Spinal cord (tissue), 10 donors: Measurements from ENCODE around the gene SNRPA. TPM values are rescaled to one million over a fixed set of nuclear protein-coding genes. Genes with fewer than 3 reads are reported as not detected.
A peak's percentile ranks its signal among the peaks of the same experiment; 100 is the strongest.
"Not testable (repeated sequence)": the region's sequence is repeated elsewhere in the genome, so short reads cannot be mapped to it uniquely, and the experiment has no call there.

Experiments
- DNase-seq, 6 donors: peaks; one replicate each; pipeline versions ENCODE4 v3.0.0 to v3.0.0-alpha.2; 2013 to 2015; ENCODE audit warnings: low spot score in 6 of 6, low read depth in 4 of 6
- H3K27ac ChIP-seq: one replicate; pipeline ENCODE4 v1.5.1; 2013; ENCODE audit warnings: low read depth, low read length, control low read depth
- H3K27me3 ChIP-seq: one replicate; pipeline ENCODE4 v1.6.1; 2013; ENCODE audit warnings: low read length; ENCODE audit not compliant: control insufficient read depth, insufficient read depth
- H3K36me3 ChIP-seq: one replicate; pipeline ENCODE4 v1.6.1; 2013; ENCODE audit warnings: low read length; ENCODE audit not compliant: control insufficient read depth, insufficient read depth
- H3K4me1 ChIP-seq: one replicate; pipeline ENCODE4 v1.6.1; 2013; ENCODE audit warnings: low read length; ENCODE audit not compliant: control insufficient read depth, insufficient read depth
- H3K4me3 ChIP-seq: one replicate; pipeline ENCODE4 v1.5.1; 2013; ENCODE audit warnings: low read depth, low read length, control low read depth
- H3K9me3 ChIP-seq: one replicate; pipeline ENCODE4 v1.6.1; 2013; ENCODE audit warnings: low read length; ENCODE audit not compliant: control insufficient read depth, insufficient read depth
- WGBS: methylation state at CpG from one replicate; pipeline ENCODE4 v1.1.5; 2013; ENCODE audit warnings: missing lambda C conversion rate; ENCODE audit not compliant: insufficient coverage; 5-methylcytosine and 5-hydroxymethylcytosine counted together
- polyA plus RNA-seq, 2 donors: library from polyadenylated mRNA; unstranded; fragments of 120-200 nt; gene quantifications; one replicate each; pipeline ENCODE4 v1.2.1, GENCODE V29; 2013; ENCODE audit not compliant: insufficient read length in 2 of 2
- total RNA-seq, 2 donors: library from RNA; depleted of rRNA in 1 of 2; stranded (reverse); fragments of 120-200 nt in 1 of 2; fragments of >200 nt in 1 of 2; gene quantifications; one replicate each; pipeline versions ENCODE4 v1.2.3 to v1.2.4, GENCODE V29; 2013 to 2014
- donor health status: healthy.

Gene SNRPA
- total and polyA plus RNA-seq, 4 donors = 21.7 to 86.4 (median 54.6) TPM

DNA sequence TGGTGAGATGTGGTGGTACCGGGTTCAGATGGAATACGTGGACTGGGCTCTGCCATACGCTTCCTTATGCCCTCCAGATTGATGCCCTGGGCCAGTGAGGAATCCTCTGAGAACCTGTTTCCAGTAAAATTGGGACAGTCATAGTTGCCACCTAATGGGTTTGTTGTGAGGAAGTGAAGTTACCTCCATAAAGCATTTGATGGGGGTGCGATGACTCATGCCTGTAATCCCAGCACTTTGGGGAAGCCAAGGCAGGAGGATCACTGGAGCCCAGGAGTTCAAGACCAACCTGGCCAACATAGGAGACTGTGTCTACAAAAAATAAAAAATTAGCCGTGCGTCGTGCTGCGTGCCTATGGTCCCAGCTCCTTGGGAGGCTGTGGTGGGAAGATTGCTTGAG, 4.8 kb downstream of the SNRPA start:
- WGBS = 100% methylated on average over 4 of the region's 8 CpGs
- H3K9me3 ChIP-seq = no peaks in the 10 kb centered on the region
- H3K27me3 ChIP-seq = no peaks in the 10 kb centered on the region
- H3K36me3 ChIP-seq = peaks cover 55% of the 10 kb centered on the region
- H3K4me3 ChIP-seq = no peak overlapping the region
- no peak for DNase-seq
- peaks cover 10% of the 10 kb centered on the region for H3K4me1 ChIP-seq
- no peak overlapping the region for H3K27ac ChIP-seq

DNA sequence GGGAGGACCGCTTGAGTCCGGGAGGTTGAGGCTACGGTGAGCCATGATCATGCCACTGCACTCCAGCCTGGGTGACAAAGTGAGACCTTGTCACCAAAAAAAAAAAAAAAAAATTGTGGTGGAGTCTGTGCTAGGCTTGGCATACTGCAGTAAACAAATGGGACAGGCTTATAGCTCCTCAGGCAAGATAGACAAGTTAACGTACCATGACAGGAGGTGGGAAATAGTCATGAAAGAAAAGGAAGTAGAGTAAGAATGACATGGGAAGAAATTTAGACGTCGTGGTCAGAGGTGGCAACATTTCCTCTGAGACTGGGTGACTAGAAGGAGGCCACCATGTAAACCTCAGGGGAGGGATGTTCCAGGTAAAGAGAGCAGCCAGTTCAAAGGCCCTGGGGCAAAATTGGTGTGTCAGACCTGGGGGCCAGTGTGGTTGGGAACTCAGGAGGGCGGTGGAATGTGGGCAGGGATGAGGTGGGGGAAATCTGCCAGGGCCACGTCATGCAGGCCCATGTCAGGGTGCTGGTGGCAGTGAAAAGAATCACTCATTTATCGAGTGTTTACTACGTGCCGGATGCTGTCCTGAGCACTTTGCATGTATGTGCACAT, 5.6 kb downstream of the SNRPA start:
- no peaks in the 10 kb centered on the region for H3K27me3 ChIP-seq
- H3K4me1 ChIP-seq = peaks cover 10% of the 10 kb centered on the region
- H3K36me3 ChIP-seq = peaks cover 63% of the 10 kb centered on the region
- no peak overlapping the region for H3K4me3 ChIP-seq
- no peaks in the 10 kb centered on the region for H3K9me3 ChIP-seq
- no peak for DNase-seq
- WGBS = 94% methylated on average over 10 of the region's 11 CpGs
- H3K27ac ChIP-seq = no peak overlapping the region

DNA sequence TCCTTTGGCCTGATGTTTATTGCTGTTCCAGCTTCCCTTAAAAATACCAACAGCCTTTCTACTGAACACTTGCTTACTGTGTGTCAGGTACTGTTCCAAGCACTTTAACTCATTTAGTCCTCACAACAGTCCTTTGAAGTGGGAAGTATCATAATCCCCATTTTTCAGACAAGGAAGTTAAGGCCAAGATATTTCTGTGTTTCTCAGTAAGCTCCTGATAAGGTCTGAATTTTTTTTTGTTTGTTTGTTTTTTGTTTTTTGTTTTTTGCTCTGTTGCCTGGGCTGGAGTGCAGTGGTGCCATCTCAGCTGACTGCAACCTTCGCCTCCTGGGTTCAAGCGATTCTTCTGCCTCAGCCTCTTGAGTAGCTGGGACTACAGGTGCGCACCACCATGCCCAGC, 7.5 kb downstream of the SNRPA start:
- H3K27me3 ChIP-seq = no peaks in the 10 kb centered on the region
- peaks cover 17% of the 10 kb centered on the region for H3K4me1 ChIP-seq
- 97% methylated on average over 3 of the region's 3 CpGs for WGBS
- no peak overlapping the region for H3K27ac ChIP-seq
- no peaks in the 10 kb centered on the region for H3K9me3 ChIP-seq
- DNase-seq = no peak
- no peak overlapping the region for H3K4me3 ChIP-seq
- H3K36me3 ChIP-seq = peaks cover 82% of the 10 kb centered on the region

DNA sequence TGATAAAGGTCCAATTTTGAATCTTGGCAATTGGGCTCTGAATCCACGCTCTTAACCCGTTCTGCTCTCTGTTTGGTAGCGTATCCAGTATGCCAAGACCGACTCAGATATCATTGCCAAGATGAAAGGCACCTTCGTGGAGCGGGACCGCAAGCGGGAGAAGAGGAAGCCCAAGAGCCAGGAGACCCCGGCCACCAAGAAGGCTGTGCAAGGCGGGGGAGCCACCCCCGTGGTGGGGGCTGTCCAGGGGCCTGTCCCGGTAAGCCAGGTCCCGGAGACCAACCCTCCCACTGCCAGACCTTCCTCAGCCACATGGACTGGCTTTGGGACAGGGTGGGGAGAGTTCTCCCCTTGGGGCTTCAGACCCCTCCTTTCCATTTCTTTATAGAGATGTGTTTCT, 8.3 kb downstream of the SNRPA start:
- peaks cover 24% of the 10 kb centered on the region for H3K4me1 ChIP-seq
- peaks cover 87% of the 10 kb centered on the region for H3K36me3 ChIP-seq
- DNase-seq = no peak
- H3K27ac ChIP-seq = no peak overlapping the region
- H3K9me3 ChIP-seq = no peaks in the 10 kb centered on the region
- H3K27me3 ChIP-seq = no peaks in the 10 kb centered on the region
- no peak overlapping the region for H3K4me3 ChIP-seq
- WGBS = 88% methylated on average over 8 of the region's 13 CpGs

DNA sequence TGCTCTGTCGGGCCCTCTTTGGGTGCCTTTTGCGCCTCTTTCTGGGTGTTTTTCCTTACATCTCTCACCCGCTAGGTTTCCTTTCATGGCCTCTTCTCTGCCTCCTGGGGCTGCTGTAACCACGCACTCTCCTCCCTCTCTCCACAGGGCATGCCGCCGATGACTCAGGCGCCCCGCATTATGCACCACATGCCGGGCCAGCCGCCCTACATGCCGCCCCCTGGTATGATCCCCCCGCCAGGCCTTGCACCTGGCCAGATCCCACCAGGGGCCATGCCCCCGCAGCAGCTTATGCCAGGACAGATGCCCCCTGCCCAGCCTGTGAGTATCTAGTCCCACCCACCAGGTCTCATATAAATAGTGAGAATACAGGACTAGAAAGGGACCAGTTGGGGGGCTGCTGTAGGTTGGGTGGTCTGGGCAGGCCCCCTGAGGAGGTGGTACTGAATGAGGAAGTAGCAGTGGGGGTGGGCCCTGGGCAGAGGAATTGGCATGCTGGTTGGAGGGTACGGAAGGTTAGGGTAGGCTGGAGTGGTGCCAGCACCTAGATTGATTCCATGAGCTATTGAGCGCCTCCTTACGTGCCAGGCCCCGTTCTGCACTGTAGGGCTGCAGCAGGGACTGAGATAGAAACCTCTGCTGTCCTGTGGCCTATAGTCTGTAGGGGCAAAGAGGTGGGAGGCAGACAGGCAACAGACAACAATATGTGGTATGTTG, 11.9 kb downstream of the SNRPA start:
- Histone ChIP-seq H3K36me3 (peaks cover 91% of the 10 kb centered on the region), H3K4me3 (no peak overlapping the region), H3K27me3 (no peaks in the 10 kb centered on the region), H3K27ac (peak overlapping the region; percentile 67), H3K9me3 (no peaks in the 10 kb centered on the region), H3K4me1 (peaks cover 24% of the 10 kb centered on the region)
- peak in 2 of 6 donors; percentile 9 to 72 for DNase-seq
- 42% methylated on average over 10 of the region's 17 CpGs for WGBS

DNA sequence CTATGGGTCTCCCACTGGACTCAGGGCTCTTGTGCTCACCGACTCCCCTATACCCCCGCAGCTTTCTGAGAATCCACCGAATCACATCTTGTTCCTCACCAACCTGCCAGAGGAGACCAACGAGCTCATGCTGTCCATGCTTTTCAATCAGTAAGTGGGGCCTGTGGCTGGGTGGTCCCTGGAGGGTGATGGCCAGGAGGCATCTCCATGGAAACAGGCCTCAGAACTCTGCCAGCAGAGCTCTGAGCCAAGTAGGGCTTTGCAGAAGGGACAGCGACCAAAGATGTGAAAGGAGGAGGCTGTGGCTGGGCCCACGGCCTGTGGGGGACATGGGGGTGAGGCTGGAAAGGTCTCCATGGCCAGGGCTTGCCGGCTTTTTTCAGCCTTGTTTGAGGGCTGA, 12.5 kb downstream of the SNRPA start:
- peak in 4 of 6 donors; percentile 53 to 85 (median 66) for DNase-seq
- Histone ChIP-seq H3K27ac (peak overlapping the region; percentile 67), H3K36me3 (peaks cover 85% of the 10 kb centered on the region), H3K4me1 (peaks cover 24% of the 10 kb centered on the region), H3K27me3 (no peaks in the 10 kb centered on the region), H3K4me3 (no peak overlapping the region), H3K9me3 (no peaks in the 10 kb centered on the region)
- WGBS = 38% methylated on average over 3 of the region's 7 CpGs

DNA sequence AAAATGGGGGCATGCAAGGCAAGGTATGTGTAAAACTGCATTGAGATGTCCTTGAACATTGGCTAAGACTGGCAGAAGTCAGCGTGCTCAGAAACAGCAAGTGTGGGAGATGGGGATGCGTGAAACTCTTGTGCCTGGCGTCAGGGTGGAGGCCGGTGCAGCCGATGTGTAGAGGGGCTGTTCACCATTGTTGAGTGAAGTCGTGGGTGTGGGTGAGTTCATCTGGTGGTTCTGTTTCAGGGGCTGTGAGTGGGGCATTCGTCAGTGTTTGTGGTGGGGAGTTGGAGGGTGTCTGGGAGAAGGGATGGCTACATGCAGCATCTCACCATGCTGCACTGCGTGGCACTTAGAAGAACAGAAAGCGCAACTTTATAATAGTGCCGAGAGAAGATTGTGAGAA, 13.0 kb downstream of the SNRPA start:
- Histone ChIP-seq H3K4me3 (no peak overlapping the region), H3K4me1 (peaks cover 24% of the 10 kb centered on the region), H3K9me3 (no peaks in the 10 kb centered on the region), H3K27me3 (no peaks in the 10 kb centered on the region), H3K27ac (peak overlapping the region; percentile 35), H3K36me3 (peaks cover 81% of the 10 kb centered on the region)
- WGBS = 68% methylated on average over 7 of the region's 10 CpGs
- DNase-seq = no peak

DNA sequence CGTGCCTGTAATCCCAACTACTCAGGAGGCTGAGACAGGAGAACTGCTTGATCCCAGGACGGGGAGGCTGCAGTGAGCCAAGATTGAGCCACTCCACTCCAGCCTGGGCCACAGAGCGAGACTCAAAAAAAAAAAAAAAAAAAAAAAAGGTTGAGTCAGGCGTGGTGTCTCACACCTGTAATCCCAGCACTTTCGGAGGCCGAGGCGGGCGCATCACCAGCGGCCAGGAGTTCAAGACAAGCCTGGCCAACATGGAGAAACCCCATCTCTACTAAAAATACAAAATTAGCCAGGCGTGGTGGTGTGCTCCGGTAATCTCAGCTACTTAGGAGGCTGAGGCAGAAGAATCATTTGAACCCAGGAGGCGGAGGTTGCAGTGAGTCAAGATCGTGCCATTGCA, 15.4 kb downstream of the SNRPA start:
- not testable (repeated sequence) for H3K27ac ChIP-seq, H3K4me3 ChIP-seq, H3K9me3 ChIP-seq, DNase-seq, H3K27me3 ChIP-seq
- Histone ChIP-seq H3K36me3 (peaks cover 72% of the 10 kb centered on the region), H3K4me1 (peaks cover 24% of the 10 kb centered on the region)
- WGBS = 94% methylated on average over 13 of the region's 13 CpGs

DNA sequence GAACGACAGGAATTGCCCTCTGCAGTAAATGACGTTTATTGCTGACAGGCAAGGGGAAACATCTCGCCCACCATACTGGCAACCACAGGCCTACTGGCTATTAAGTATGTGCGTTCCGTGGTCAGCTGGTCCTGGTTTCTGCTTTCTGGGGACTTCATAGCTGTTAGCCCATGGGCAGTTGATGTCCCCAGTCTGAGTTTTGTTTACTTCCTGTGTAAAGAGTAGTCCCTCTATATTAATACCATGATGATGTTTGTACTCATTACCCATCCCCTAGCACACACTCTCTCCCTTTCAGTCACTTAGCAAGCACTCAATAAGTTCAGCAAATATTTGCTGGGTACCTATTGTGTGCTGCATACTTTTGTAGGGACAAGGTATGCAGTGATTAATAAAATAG, 17.9 kb downstream of the SNRPA start:
- Histone ChIP-seq H3K9me3 (no peaks in the 10 kb centered on the region), H3K4me1 (peaks cover 3% of the 10 kb centered on the region), H3K27ac (no peak overlapping the region), H3K4me3 (no peak overlapping the region), H3K36me3 (peaks cover 52% of the 10 kb centered on the region), H3K27me3 (no peaks in the 10 kb centered on the region)
- 87% methylated on average over 4 of the region's 5 CpGs for WGBS
- no peak for DNase-seq
